ENCODE results near the gene SYT11.

DNA sequence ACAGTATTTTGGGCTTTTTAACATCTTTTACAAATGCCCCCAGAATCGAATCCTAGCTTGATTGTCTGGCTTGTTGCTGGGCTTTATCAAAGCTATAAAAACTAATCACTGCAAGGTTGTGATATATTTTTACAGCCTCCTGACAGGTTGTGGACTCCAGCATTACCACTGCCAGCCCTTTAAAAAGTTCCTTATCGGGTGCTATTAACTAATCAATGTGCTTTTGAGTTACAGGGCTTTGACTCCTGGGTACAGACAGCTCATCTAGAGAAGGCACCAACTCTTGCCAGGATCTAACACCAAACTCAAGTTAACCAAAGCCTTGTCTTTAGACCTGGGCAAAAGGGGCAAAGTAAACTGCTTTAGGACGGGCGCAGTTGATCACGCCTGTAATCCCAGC is 19.0 kb upstream of the SYT11 start:
- TF ChIP-seq, protein P1, sequence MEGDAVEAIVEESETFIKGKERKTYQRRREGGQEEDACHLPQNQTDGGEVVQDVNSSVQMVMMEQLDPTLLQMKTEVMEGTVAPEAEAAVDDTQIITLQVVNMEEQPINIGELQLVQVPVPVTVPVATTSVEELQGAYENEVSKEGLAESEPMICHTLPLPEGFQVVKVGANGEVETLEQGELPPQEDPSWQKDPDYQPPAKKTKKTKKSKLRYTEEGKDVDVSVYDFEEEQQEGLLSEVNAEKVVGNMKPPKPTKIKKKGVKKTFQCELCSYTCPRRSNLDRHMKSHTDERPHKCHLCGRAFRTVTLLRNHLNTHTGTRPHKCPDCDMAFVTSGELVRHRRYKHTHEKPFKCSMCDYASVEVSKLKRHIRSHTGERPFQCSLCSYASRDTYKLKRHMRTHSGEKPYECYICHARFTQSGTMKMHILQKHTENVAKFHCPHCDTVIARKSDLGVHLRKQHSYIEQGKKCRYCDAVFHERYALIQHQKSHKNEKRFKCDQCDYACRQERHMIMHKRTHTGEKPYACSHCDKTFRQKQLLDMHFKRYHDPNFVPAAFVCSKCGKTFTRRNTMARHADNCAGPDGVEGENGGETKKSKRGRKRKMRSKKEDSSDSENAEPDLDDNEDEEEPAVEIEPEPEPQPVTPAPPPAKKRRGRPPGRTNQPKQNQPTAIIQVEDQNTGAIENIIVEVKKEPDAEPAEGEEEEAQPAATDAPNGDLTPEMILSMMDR (conservative IDR thresholded peaks at IDR 0.05; ENCODE audit: low read length), result no peak
- no peak for TF ChIP-seq EZH2phosphoT487 (IDR thresholded peaks at IDR 0.05; ENCODE audit: borderline replicate concordance)
